HCEC 1CT (cell line): Measurements from ENCODE around the gene CRMP1.
"Not testable (repeated sequence)": the region's sequence is repeated elsewhere in the genome, so short reads cannot be mapped to it uniquely, and the experiment has no call there.

Experiments
- DNase-seq: peaks from one replicate; pipeline ENCODE4 v3.0.0-alpha.2; 2017

CRMP1 gene

GRCh38 chr4:5816851-5817375 lies 76.0 kb downstream of the CRMP1 start:
- DNase-seq, result no peak

GRCh38 chr4:5816101-5816500 lies 76.8 kb downstream of the CRMP1 start:
- DNase-seq, result no peak

GRCh38 chr4:5815641-5816040 lies 77.2 kb downstream of the CRMP1 start:
- no peak for DNase-seq

GRCh38 chr4:5814421-5814820 lies 78.5 kb downstream of the CRMP1 start:
- no peak for DNase-seq

GRCh38 chr4:5813882-5814255 lies 79.0 kb downstream of the CRMP1 start:
- DNase-seq, result no peak

- peak; percentile 61 for DNase-seq
Observed at GRCh38 chr4:5812506-5813229, 80.2 kb downstream of the CRMP1 start.

- DNase-seq, result not testable (repeated sequence)
Observed at GRCh38 chr4:5812057-5812456, 80.8 kb downstream of the CRMP1 start.

GRCh38 chr4:5810770-5811430 lies 82.0 kb downstream of the CRMP1 start:
- no peak for DNase-seq

- DNase-seq, result no peak
Observed at GRCh38 chr4:5810151-5810550, 82.7 kb downstream of the CRMP1 start.

- no peak for DNase-seq
Observed at GRCh38 chr4:5809216-5809776, 83.6 kb downstream of the CRMP1 start.

GRCh38 chr4:5808081-5808741 lies 84.7 kb downstream of the CRMP1 start:
- no peak for DNase-seq

GRCh38 chr4:5805270-5805669 lies 87.6 kb downstream of the CRMP1 start:
- no peak for DNase-seq

GRCh38 chr4:5804656-5805055 lies 88.2 kb downstream of the CRMP1 start:
- no peak for DNase-seq

- DNase-seq, result no peak
Observed at GRCh38 chr4:5802565-5802964, 90.3 kb downstream of the CRMP1 start.

GRCh38 chr4:5801696-5802095 lies 91.2 kb downstream of the CRMP1 start:
- no peak for DNase-seq

GRCh38 chr4:5800496-5800895 lies 92.4 kb downstream of the CRMP1 start:
- DNase-seq, result no peak

GRCh38 chr4:5799406-5799805 lies 93.5 kb downstream of the CRMP1 start:
- no peak for DNase-seq

GRCh38 chr4:5798946-5799345 lies 93.9 kb downstream of the CRMP1 start:
- DNase-seq, result no peak

GRCh38 chr4:5798462-5798861 lies 94.4 kb downstream of the CRMP1 start:
- no peak for DNase-seq

- no peak for DNase-seq
Observed at GRCh38 chr4:5797866-5798265, 95.0 kb downstream of the CRMP1 start.

- DNase-seq, result no peak
Observed at GRCh38 chr4:5796976-5797375, 95.9 kb downstream of the CRMP1 start.

- DNase-seq, result no peak
Observed at GRCh38 chr4:5795580-5795979, 97.3 kb downstream of the CRMP1 start.

GRCh38 chr4:5793514-5793913 lies 99.4 kb downstream of the CRMP1 start:
- DNase-seq, result no peak

GRCh38 chr4:5791654-5792053 lies 101.2 kb downstream of the CRMP1 start:
- no peak for DNase-seq
